HS-5 (cell line): Measurements from ENCODE around the gene BHLHA15.

Source experiments
- DNase-seq: peaks from one replicate; pipeline ENCODE4 v3.0.0-alpha.2; 2012; ENCODE audit warnings: low read depth

Gene BHLHA15

DNA sequence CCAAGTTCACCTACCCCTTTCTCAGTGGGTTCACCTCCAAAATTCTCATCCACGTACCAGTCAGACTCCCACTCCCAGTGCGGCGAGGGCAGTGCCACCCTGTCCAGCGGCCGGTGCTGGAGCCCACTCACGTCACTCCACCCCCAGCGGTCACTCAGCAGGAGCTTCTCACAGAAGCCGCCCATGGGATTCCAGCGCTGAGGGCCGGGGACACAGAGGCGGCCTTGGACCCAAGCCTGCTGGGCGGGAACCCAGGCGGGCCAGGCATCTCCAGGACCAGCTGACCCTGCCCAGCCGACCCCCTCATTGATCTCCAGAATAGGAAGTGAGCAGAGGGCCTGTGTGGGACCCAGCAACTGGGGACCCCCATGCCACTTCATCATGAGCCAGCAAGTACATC, 33.6 kb downstream of the BHLHA15 start:
- no peak for DNase-seq

DNA sequence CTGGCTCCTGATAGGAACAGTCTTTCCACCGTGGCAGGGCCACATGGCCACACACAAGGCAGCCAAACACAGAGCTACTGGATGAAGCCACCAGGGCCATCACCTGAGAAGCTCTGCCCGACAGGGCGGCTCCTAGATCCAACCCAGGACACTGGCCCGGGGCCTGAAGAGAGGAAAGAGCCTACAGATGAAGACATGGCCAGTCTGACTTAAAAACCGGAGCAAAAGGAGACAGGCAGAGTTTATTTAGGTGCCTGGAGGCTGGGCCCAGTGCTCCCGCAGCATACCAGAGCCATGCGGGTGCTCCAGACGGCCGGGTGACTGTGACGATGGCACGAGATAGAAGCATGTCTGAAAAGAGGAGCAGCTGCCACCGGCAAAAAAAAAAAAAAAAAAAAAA, 36.9 kb downstream of the BHLHA15 start:
- DNase-seq: no peak

DNA sequence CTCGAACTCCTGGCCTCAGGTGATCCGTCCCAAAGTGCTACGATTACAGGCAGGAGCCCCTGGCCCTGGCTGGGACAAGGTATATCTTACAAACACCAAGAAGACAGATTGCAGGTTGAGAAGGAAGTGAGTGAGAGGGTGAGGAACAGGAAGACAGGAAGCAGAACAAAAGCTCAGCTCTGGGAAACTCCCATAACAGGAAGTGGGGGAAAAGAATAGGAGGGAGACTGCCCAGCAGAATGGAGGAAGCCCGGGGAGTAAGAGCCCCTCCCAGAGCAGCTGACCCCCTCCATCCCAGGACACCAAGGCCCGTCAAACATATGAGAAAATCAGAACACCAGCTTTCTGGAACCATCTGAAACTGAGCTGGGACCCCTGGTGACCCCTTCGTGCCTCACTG, 37.9 kb downstream of the BHLHA15 start:
- no peak for DNase-seq

DNA sequence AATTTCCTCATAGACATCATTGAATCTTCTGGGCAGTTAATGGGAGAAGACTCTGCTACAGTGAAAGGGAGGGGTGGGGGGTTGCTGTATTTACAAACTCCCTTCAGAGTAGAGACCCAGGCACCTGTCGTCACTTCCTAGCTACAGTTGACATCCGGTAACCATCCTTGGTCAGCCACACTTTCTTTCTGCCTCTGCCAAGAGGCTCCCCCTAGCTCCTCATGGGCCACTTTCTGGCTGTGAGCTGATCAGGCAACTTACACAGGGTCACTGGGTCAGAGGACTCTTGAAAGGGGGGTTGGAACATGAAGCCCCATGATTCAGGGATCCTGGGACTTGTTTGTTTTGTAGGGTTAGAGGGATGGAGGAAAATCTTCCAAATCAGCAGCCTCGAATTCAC, 39.5 kb downstream of the BHLHA15 start:
- DNase-seq: no peak

DNA sequence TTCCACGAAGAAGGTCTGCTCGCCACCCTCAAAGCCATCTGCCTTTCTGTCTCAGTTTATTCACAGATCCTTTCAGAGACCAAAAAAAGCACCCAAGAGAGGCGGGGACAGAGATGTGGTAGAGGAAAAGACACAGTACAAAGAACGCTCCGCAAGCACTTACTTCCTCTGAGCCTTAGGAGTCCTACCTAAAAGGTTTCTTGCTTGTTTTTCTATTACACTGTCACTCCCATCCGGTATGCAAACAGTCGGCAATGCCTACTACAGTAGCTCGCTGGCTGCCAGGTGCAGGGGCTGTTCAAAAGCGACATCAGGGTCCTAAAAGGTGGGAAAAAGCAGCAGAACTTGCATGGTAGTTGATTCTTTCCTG, 40.0 kb downstream of the BHLHA15 start:
- no peak for DNase-seq

DNA sequence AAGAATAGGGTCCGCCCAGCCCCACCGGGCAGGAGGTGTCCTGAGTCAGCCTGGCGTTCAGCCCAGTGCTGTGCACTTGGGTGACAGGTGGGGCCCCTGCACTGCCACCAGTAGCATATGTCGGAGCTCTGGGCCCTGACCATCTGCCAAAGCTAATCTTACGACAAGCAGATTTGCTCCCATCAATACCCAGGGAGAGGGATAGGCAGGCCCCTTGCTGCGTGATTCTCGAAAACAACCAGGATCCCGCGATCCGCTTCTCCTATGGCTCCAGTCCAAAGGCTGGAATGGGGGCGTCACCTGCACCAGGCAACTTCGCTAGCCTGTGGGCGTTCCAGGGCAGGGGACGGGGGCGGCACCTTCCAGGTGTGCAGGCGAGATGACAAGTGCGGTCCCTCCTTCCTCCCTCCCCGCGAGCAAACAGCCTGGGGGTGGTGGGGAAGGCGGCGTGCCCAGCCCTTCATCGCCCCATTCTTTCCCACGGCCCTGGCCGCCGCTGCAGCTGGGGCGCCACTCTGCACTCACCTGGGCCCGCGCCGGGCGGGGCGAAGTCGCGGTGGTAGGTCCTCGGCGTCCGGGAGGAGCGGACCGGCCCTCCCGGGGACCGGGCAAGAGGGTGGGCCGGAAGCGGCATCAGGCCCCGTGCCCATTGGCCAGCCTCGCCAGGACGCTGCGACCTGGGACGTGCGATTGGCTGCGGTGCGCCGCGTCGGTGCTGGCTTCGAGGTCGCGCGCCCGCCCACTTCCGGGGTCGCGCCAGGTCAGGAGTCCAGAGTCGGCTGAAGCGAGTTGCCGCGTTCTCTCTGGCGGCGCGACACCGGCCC, 40.6 kb downstream of the BHLHA15 start, which contains the start of gene TECPR1:
Gene TECPR1, minus strand, starts transcription at position 632 of the 824 bp plus-strand sequence. CDS start 6,086 bp downstream, outside the sequence.
- DNase-seq: peak; percentile 28

DNA sequence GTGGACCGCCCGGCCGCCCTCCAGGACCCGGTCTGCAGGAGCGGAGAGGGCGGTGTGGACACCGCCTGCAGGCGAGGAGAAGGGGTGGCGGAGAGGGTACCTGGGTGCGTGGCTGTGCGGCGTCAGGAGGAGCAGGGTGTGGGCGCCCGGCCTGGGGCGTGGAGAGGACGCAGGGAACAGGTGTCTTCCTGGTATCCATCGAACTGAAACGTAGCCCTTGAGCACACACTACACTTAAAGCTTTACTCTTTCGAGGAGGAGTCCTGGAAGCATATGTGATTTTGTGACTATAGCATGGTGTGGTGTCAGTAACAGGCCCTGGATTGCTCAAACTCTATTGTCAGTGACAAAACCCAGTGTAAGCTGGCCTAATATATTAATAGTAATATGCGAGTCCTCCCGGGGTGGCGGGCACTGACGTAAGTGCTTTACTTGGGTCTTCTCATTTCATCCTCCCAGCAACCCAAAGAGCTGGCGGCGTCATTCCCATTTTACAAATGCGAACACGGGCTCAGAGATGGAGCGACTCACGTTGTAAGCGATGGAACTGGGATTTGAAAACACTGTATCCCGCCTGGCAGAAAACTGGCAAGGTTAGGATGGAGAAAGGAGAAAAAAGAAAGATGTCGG, 41.3 kb downstream of the BHLHA15 start:
- DNase-seq: no peak

DNA sequence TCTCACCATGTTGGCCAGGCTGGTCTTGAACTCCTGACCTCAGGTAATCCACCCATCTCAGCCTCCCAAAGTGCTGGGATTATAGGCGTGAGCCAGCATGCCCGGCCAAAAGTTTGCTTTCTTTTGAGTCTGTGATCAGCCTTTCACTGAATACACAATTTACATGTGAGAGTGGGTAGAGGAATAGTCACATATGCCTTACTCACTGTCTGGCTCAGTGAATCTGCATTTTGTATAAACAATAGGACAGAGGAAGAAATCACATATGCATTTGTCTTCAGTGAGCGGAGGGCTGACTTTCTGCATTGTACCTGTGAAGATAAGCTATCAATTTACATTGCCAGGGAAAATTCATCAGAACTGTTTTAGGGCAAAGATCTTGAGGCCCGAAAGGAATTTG, 43.3 kb downstream of the BHLHA15 start:
- DNase-seq: no peak

DNA sequence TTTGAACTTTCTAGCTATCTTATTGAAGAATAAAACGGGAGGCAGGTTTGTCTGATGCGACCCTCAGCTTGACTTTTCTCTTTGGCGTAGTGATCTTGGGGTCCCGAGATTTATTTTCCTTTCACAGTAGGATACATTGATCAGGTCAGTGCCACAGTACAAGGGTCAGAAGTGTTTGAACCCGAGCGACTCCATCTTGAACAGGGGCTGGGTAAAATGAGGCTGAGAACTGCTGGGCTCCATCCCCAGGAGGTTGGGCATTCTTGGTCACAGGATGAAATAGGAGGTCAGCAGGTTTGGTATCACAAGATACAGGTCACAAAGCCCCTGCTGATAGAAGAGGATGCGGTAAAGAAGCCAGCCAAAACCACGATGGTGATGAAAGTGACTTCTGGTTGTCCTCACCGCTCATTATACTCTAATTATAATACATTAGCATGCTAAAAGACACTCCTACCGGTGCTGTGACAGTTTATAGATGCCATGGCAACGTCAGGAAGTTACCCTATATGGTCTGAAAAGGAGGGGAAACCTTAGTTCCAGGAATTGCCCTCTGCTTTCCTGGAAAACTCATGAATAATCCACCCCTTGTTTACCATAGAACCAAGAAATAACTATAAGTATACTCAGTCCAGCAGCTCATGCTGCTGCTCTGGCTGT, 43.8 kb downstream of the BHLHA15 start:
- DNase-seq: no peak

DNA sequence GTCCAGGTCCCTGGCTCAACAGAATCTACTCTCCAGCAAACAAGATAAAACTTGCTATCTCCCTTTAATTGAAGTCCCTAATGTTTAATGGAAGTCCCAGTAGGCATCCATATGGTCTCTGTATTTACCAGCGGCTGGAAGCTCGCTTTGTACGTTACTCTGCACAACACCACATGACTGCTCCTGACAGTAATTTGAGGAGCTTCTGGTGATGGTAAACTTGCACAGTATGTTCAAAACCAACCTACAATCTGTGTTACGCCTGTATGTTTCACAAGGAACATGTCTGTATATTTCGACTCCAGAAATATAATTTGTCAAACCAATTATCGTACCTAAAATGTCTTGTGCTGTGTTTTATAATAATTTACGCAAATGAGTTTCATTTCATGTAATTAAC, 45.2 kb downstream of the BHLHA15 start:
- no peak for DNase-seq

DNA sequence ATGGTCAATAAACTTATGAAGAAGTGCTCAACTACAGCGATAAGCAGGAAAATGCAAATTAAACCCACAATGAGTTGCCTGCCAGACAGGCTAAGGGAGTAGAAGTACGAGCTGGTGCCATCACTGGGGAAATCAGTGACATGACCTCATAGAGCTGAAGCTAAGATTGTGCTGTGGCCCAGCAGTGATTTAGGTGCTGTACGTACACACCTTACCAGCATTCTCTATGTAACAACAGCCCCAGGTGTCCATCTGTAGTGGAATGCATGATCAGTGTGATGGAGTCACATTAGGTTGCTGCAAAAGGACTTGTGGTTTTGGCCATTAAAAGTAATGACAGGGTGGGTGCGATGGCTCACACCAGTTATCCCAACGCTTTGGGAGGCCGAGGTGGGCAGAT, 46.5 kb downstream of the BHLHA15 start:
- DNase-seq: no peak
